Activated naive CD4-positive, alpha-beta T cell treated with anti-CD3 and anti-CD28 coated beads, Interleukin-2, amount 50 U/mL, for 24 hours (primary cell): ENCODE results near the gene ZNF514.
A peak's percentile ranks its signal among the peaks of the same experiment; 100 is the strongest.

Experiments
- H3K27ac Mint-ChIP-seq: one replicate; pipeline ENCODE4 v1.8.0; 2021; ENCODE audit warnings: mild to moderate bottlenecking, mixed read lengths
- H3K27me3 Mint-ChIP-seq: one replicate; pipeline ENCODE4 v1.8.0; 2021; ENCODE audit warnings: mixed read lengths
- H3K36me3 Mint-ChIP-seq: one replicate; pipeline ENCODE4 v1.8.0; 2021; ENCODE audit warnings: mixed read lengths
- H3K4me1 Mint-ChIP-seq: one replicate; pipeline ENCODE4 v1.8.0; 2021; ENCODE audit warnings: mixed read lengths
- H3K4me3 Mint-ChIP-seq: one replicate; pipeline ENCODE4 v1.8.0; 2021; ENCODE audit warnings: mild to moderate bottlenecking, mixed read lengths
- H3K9me3 Mint-ChIP-seq: one replicate; pipeline ENCODE4 v1.8.0; 2021; ENCODE audit warnings: mixed read lengths

The ZNF514 gene

GRCh38 chr2:95165030-95165370 is 5.4 kb upstream of the ZNF514 start:
- H3K4me3 Mint-ChIP-seq: peak overlapping the region; percentile 100
- peaks cover 50% of the 10 kb centered on the region for H3K4me1 Mint-ChIP-seq
- peak overlapping the region; percentile 98 for H3K27ac Mint-ChIP-seq
- H3K9me3 Mint-ChIP-seq: peaks cover 5% of the 10 kb centered on the region
- no peaks in the 10 kb centered on the region for H3K27me3 Mint-ChIP-seq
- peaks cover 11% of the 10 kb centered on the region for H3K36me3 Mint-ChIP-seq

- Mint-ChIP-seq H3K4me1 (peaks cover 9% of the 10 kb centered on the region), H3K36me3 (peaks cover 27% of the 10 kb centered on the region), H3K27ac (peak overlapping the region; percentile 12), H3K27me3 (no peaks in the 10 kb centered on the region), H3K9me3 (peaks cover 14% of the 10 kb centered on the region), H3K4me3 (peak overlapping the region; percentile 79)
Observed at GRCh38 chr2:95158891-95159619, 593 bp downstream of the ZNF514 start.

- H3K36me3 Mint-ChIP-seq: peaks cover 30% of the 10 kb centered on the region
- peaks cover 6% of the 10 kb centered on the region for H3K4me1 Mint-ChIP-seq
- H3K27me3 Mint-ChIP-seq: no peaks in the 10 kb centered on the region
- H3K9me3 Mint-ChIP-seq: peaks cover 14% of the 10 kb centered on the region
- peak overlapping the region; percentile 79 for H3K4me3 Mint-ChIP-seq
- H3K27ac Mint-ChIP-seq: no peak overlapping the region
Observed at GRCh38 chr2:95158441-95158840, 1.2 kb downstream of the ZNF514 start.

GRCh38 chr2:95149397-95149984 is 10.2 kb downstream of the ZNF514 start:
- Mint-ChIP-seq H3K36me3 (peaks cover 68% of the 10 kb centered on the region), H3K27me3 (no peaks in the 10 kb centered on the region), H3K4me3 (no peak overlapping the region), H3K9me3 (peaks cover 44% of the 10 kb centered on the region), H3K4me1 (no peaks in the 10 kb centered on the region), H3K27ac (no peak overlapping the region)

- H3K27me3 Mint-ChIP-seq: no peaks in the 10 kb centered on the region
- peaks cover 25% of the 10 kb centered on the region for H3K9me3 Mint-ChIP-seq
- H3K36me3 Mint-ChIP-seq: peaks cover 45% of the 10 kb centered on the region
- H3K27ac Mint-ChIP-seq: no peak overlapping the region
- H3K4me1 Mint-ChIP-seq: no peaks in the 10 kb centered on the region
- H3K4me3 Mint-ChIP-seq: no peak overlapping the region
Observed at GRCh38 chr2:95143838-95144237, 15.8 kb downstream of the ZNF514 start.

- Mint-ChIP-seq H3K27ac (no peak overlapping the region), H3K9me3 (peaks cover 24% of the 10 kb centered on the region), H3K4me1 (no peaks in the 10 kb centered on the region), H3K27me3 (no peaks in the 10 kb centered on the region), H3K4me3 (no peak overlapping the region), H3K36me3 (peaks cover 34% of the 10 kb centered on the region)
Observed at GRCh38 chr2:95138702-95139101, 20.9 kb downstream of the ZNF514 start.

- H3K9me3 Mint-ChIP-seq: no peaks in the 10 kb centered on the region
- H3K27ac Mint-ChIP-seq: peak overlapping the region; percentile 60
- peaks cover 6% of the 10 kb centered on the region for H3K36me3 Mint-ChIP-seq
- H3K27me3 Mint-ChIP-seq: no peaks in the 10 kb centered on the region
- peaks cover 47% of the 10 kb centered on the region for H3K4me1 Mint-ChIP-seq
- peak overlapping the region; percentile 96 for H3K4me3 Mint-ChIP-seq
Observed at GRCh38 chr2:95122197-95122551, 37.5 kb downstream of the ZNF514 start.

GRCh38 chr2:95121407-95122196 is 38.0 kb downstream of the ZNF514 start, which contains the start of gene MRPS5:
Gene MRPS5, minus strand, starts transcription at chr2:95121808. Its CDS starts 17 bp downstream, at chr2:95121791.
- Mint-ChIP-seq H3K9me3 (no peaks in the 10 kb centered on the region), H3K4me1 (peaks cover 49% of the 10 kb centered on the region), H3K4me3 (peak within 1 kb of the TSS; percentile 96)

GRCh38 chr2:95121093-95121406 is 38.6 kb downstream of the ZNF514 start:
- Mint-ChIP-seq H3K9me3 (no peaks in the 10 kb centered on the region), H3K27me3 (no peaks in the 10 kb centered on the region), H3K4me3 (peak overlapping the region; percentile 96), H3K27ac (peak overlapping the region; percentile 98), H3K36me3 (peaks cover 7% of the 10 kb centered on the region), H3K4me1 (peaks cover 49% of the 10 kb centered on the region)

More at GRCh38 chr2:95121407-95122196, 38.0 kb downstream of the ZNF514 start, which contains the start of gene MRPS5:
- no peaks in the 10 kb centered on the region for H3K27me3 Mint-ChIP-seq
- H3K36me3 Mint-ChIP-seq: peaks cover 7% of the 10 kb centered on the region
- peak within 1 kb of the TSS; percentile 98 for H3K27ac Mint-ChIP-seq

GRCh38 chr2:95115418-95115817 is 44.2 kb downstream of the ZNF514 start:
- Mint-ChIP-seq H3K36me3 (peaks cover 10% of the 10 kb centered on the region), H3K27ac (no peak overlapping the region), H3K9me3 (no peaks in the 10 kb centered on the region), H3K4me3 (no peak overlapping the region), H3K27me3 (no peaks in the 10 kb centered on the region), H3K4me1 (peaks cover 46% of the 10 kb centered on the region)

- no peak overlapping the region for H3K4me3 Mint-ChIP-seq
- no peak overlapping the region for H3K27ac Mint-ChIP-seq
- peaks cover 16% of the 10 kb centered on the region for H3K36me3 Mint-ChIP-seq
- H3K9me3 Mint-ChIP-seq: no peaks in the 10 kb centered on the region
- peaks cover 31% of the 10 kb centered on the region for H3K4me1 Mint-ChIP-seq
- H3K27me3 Mint-ChIP-seq: no peaks in the 10 kb centered on the region
Observed at GRCh38 chr2:95113464-95113863, 46.2 kb downstream of the ZNF514 start.

GRCh38 chr2:95110395-95110794 is 49.3 kb downstream of the ZNF514 start:
- Mint-ChIP-seq H3K27ac (no peak overlapping the region), H3K9me3 (no peaks in the 10 kb centered on the region), H3K4me1 (peaks cover 14% of the 10 kb centered on the region), H3K4me3 (no peak overlapping the region), H3K36me3 (peaks cover 22% of the 10 kb centered on the region), H3K27me3 (no peaks in the 10 kb centered on the region)

- Mint-ChIP-seq H3K4me3 (no peak overlapping the region), H3K4me1 (peaks cover 4% of the 10 kb centered on the region), H3K27me3 (no peaks in the 10 kb centered on the region), H3K36me3 (peaks cover 23% of the 10 kb centered on the region), H3K27ac (no peak overlapping the region), H3K9me3 (no peaks in the 10 kb centered on the region)
Observed at GRCh38 chr2:95109260-95109659, 50.4 kb downstream of the ZNF514 start.

- Mint-ChIP-seq H3K9me3 (no peaks in the 10 kb centered on the region), H3K4me1 (peaks cover 4% of the 10 kb centered on the region), H3K36me3 (peaks cover 29% of the 10 kb centered on the region), H3K27ac (peak overlapping the region; percentile 24), H3K4me3 (no peak overlapping the region), H3K27me3 (no peaks in the 10 kb centered on the region)
Observed at GRCh38 chr2:95106081-95106480, 53.6 kb downstream of the ZNF514 start.

- H3K4me3 Mint-ChIP-seq: no peak overlapping the region
- H3K27me3 Mint-ChIP-seq: no peaks in the 10 kb centered on the region
- no peaks in the 10 kb centered on the region for H3K4me1 Mint-ChIP-seq
- peaks cover 31% of the 10 kb centered on the region for H3K36me3 Mint-ChIP-seq
- H3K9me3 Mint-ChIP-seq: no peaks in the 10 kb centered on the region
- H3K27ac Mint-ChIP-seq: peak overlapping the region; percentile 1
Observed at GRCh38 chr2:95104606-95105005, 55.0 kb downstream of the ZNF514 start.

GRCh38 chr2:95099910-95100309 is 59.7 kb downstream of the ZNF514 start:
- Mint-ChIP-seq H3K27me3 (no peaks in the 10 kb centered on the region), H3K9me3 (no peaks in the 10 kb centered on the region), H3K4me3 (no peak overlapping the region), H3K4me1 (peaks cover 24% of the 10 kb centered on the region), H3K36me3 (peaks cover 32% of the 10 kb centered on the region), H3K27ac (no peak overlapping the region)
